NCI-H748 (cell line): ENCODE measurements around the gene C1orf52.
"Not testable (repeated sequence)": the region's sequence is repeated elsewhere in the genome, so short reads cannot be mapped to it uniquely, and the experiment has no call there.

Source experiments
- DNase-seq: peaks from one replicate; lab custom pipeline; 2025; ENCODE audit not compliant: unreplicated experiment; lab: John Stamatoyannopoulos, UW

C1orf52 gene

GRCh38 chr1:85278853-85279314 is 19.4 kb upstream of the C1orf52 start:
- DNase-seq = no peak

GRCh38 chr1:85277802-85278201 is 18.3 kb upstream of the C1orf52 start:
- no peak for DNase-seq

GRCh38 chr1:85276978-85277639 is 17.6 kb upstream of the C1orf52 start:
- peak; percentile 35 for DNase-seq

- DNase-seq = peak; percentile 100
Measured at GRCh38 chr1:85276215-85276977, 16.9 kb upstream of the C1orf52 start, which contains the start of gene BCL10. Gene BCL10 (minus strand): TSS chr1:85276632. CDS start chr1:85276352, 280 bp downstream.

GRCh38 chr1:85275701-85276214 is 16.3 kb upstream of the C1orf52 start:
- no peak for DNase-seq

- peak; percentile 18 for DNase-seq
Measured at GRCh38 chr1:85274969-85275453, 15.5 kb upstream of the C1orf52 start.

GRCh38 chr1:85273397-85273796 is 13.9 kb upstream of the C1orf52 start:
- DNase-seq = no peak

GRCh38 chr1:85268801-85269585 is 9.5 kb upstream of the C1orf52 start:
- DNase-seq = no peak

GRCh38 chr1:85267313-85267712 is 7.9 kb upstream of the C1orf52 start:
- DNase-seq = no peak

- no peak for DNase-seq
Measured at GRCh38 chr1:85264150-85264549, 4.7 kb upstream of the C1orf52 start.

GRCh38 chr1:85262985-85263384 is 3.5 kb upstream of the C1orf52 start:
- no peak for DNase-seq

- no peak for DNase-seq
Measured at GRCh38 chr1:85259912-85260274, 431 bp upstream of the C1orf52 start.

GRCh38 chr1:85258536-85259117 is 835 bp downstream of the C1orf52 start:
- DNase-seq = no peak

- DNase-seq = not testable (repeated sequence)
Measured at GRCh38 chr1:85249042-85249441, 10.4 kb downstream of the C1orf52 start.

GRCh38 chr1:85245891-85246290 is 13.6 kb downstream of the C1orf52 start:
- no peak for DNase-seq

GRCh38 chr1:85245456-85245855 is 14.0 kb downstream of the C1orf52 start:
- no peak for DNase-seq

GRCh38 chr1:85244271-85245061 is 15.0 kb downstream of the C1orf52 start:
- no peak for DNase-seq

- DNase-seq = no peak
Measured at GRCh38 chr1:85243372-85243771, 16.1 kb downstream of the C1orf52 start.

GRCh38 chr1:85240643-85241042 is 18.8 kb downstream of the C1orf52 start:
- no peak for DNase-seq

- DNase-seq = peak; percentile 58
Measured at GRCh38 chr1:85240174-85240601, 19.3 kb downstream of the C1orf52 start.
